Gastrocnemius medialis (tissue), 4 donors: ENCODE data around the gene FPGS.

Experiments used
- CTCF ChIP-seq, 5 experiments: fragments of 450-650 bp in 3 of 5; fragments of 200-600 bp in 2 of 5; sonication (generic) in 2 of 5; IDR thresholded peaks in 4 of 5; conservative IDR thresholded peaks in 1 of 5; 1 replicate in 4 of 5; 2 replicates in 1 of 5; pipeline ENCODE4 v1.5.1; 2016 to 2019; ENCODE audit warnings: antibody characterized with exemption in 5 of 5, mild to moderate bottlenecking in 3 of 5, moderate library complexity in 3 of 5
- POLR2A ChIP-seq, 2 donors: fragments of 450-650 bp; IDR thresholded peaks; one replicate each; pipeline ENCODE4 v1.6.1; 2017; ENCODE audit warnings: antibody characterized with exemption in 2 of 2, mild to moderate bottlenecking in 2 of 2, moderate library complexity in 2 of 2

- no peak for TF ChIP-seq CTCF (IDR thresholded peaks at IDR 0.05 in 4 of 5, conservative IDR thresholded peaks at IDR 0.05 in 1 of 5)
- TF ChIP-seq POLR2A (IDR thresholded peaks at IDR 0.05): no peak
These were observed 52.3 kb downstream of the FPGS start for GRCh38 chr9:127854960-127855359.
